C4-2B (cell line): ENCODE measurements around the gene PRDM1.

Experiments
- H3K27ac ChIP-seq: fragments of 450-650 bp; 2 replicates; pipeline ENCODE4 v1.5.1; 2017
- ZFX ChIP-seq: fragments of 450-650 bp; IDR thresholded peaks from 2 replicates; pipeline ENCODE4 v1.6.1; 2017
- TF ChIP-seq, protein P1 (sequence below): fragments of 450-650 bp; conservative IDR thresholded peaks from 2 replicates; pipeline ENCODE4 v1.5.1; 2017; ENCODE audit warnings: mild to moderate bottlenecking

Gene PRDM1

DNA sequence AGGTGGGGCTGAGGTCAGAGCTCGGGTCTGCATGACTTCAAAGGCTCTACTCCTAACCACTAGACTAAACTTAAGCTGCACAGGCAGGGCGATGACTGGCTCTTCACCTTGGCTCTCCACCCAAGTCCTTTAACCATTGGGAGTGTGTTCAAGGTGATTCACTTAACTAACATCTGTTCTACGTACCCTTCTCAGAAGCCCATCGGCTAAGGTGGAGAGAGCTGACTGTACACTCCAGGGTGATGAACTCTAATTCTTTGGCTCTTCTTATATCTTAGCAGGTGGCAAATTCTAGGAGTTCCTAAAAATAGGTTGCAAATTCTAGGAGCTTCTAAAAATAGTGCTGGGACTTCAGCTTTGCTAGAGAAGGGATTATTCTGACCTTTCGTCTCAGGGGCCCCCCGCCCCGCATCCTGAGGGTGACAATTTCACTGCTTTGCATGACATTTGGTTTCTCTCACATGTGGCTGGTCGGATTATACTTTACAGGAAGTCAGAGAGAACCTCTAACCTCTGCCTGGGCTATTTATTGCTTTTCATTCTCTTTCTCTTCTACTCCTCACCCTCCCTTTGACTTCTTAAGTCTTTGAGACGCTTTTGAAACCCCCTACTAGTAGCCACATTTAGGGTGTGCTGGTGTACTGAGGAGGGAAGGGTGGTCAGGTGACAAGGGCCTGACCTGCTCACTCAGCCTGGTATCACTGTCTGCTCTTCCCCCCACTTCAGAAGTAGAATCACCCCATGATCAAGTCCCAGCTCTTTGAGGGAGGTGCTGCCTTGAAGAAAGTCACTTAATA, 55.5 kb downstream of the PRDM1 start:
- TF ChIP-seq ZFX: no peak
- TF ChIP-seq, protein P1, sequence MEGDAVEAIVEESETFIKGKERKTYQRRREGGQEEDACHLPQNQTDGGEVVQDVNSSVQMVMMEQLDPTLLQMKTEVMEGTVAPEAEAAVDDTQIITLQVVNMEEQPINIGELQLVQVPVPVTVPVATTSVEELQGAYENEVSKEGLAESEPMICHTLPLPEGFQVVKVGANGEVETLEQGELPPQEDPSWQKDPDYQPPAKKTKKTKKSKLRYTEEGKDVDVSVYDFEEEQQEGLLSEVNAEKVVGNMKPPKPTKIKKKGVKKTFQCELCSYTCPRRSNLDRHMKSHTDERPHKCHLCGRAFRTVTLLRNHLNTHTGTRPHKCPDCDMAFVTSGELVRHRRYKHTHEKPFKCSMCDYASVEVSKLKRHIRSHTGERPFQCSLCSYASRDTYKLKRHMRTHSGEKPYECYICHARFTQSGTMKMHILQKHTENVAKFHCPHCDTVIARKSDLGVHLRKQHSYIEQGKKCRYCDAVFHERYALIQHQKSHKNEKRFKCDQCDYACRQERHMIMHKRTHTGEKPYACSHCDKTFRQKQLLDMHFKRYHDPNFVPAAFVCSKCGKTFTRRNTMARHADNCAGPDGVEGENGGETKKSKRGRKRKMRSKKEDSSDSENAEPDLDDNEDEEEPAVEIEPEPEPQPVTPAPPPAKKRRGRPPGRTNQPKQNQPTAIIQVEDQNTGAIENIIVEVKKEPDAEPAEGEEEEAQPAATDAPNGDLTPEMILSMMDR: no peak
- no peak overlapping the region for H3K27ac ChIP-seq

DNA sequence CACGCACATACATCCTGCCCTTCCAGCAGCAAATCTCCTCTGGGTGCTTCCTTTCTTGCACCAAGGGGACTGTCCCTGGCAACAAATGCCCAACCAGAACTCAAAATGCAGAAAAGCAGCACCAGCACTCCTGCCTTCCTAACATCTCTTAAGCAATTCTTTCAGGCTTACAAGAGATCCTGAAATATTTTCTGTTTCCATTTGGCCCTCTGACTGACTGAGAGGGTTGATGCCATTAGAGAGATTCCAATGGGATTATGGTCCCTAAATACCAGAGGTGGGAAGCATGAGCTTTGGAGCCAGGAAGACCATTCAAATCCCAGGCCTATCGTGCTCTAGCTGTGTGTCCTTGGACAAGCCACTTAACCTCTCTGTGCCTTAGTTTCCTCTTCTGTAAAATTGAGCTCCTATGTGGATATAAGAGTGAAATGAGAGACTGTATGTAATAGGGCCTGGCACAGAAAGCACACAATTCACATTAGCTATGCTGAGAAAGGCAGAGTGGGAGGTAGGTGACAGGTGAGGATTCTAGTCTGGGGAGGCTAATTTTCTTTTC, 56.8 kb downstream of the PRDM1 start:
- no peak overlapping the region for H3K27ac ChIP-seq
- TF ChIP-seq, protein P1: no peak
- TF ChIP-seq ZFX: no peak

DNA sequence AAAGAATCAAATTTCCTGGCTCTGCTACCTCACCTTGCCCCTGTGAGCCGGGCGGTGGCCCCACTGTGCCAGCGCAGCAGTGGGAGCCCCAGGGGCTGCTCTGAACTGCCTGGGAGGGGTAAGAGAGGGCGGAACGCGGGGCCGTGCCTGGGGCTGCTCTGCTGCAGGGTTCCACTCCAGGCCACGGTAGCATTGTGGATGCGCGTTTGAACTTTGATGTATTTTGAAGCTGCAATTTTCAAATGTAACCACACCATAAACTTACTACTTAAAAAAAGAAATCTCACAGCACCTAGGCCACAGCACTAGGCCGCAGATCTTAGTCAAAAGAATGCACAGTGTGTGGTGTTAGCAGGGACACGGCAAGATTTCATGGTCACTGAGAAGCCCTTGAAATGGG, 57.5 kb downstream of the PRDM1 start:
- no peak overlapping the region for H3K27ac ChIP-seq
- no peak for TF ChIP-seq ZFX
- TF ChIP-seq, protein P1: no peak

DNA sequence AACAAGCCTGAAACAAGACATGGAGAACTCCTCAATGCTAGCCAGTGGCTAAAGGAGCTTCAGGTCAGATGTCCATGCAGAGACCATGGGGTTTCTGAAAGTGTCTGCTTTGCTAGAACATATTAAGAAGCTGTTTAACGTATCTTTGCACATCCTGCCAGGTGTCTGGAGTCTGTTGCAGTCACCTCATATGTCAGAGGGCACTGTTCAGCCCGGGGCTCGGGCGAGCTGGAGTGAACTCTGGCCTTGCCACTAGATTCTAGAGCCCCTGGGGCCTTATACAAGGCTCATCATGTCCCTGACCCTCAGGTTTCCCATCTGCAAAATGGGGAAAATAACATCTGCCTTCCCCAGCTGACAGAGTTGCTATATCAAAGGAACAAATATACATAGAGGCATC, 59.0 kb downstream of the PRDM1 start:
- TF ChIP-seq, protein P1: no peak
- TF ChIP-seq ZFX: no peak
- H3K27ac ChIP-seq: no peak overlapping the region

DNA sequence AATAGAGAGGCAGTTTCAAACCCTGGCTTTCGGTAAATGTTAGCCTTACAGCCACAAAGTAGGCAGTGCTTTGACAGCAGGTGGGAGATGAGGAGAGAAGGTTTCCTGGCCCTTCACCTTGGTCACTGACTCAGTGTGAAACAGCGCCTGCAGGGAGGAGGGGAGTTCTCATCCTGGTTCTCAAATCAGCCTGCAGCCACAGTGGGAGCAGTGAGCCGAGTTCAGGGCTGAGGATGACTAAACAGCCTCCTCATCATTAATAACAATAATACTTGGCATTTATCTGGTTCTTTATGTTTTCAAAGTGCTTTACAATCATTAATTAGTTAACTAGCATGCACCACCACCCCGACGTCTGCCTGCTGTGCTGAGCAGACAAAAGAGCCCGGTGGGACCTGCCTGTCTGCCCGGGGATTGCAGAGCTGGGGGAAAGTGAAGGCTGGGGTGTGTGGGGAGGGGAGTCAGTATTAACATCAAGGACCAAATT, 59.6 kb downstream of the PRDM1 start:
- no peak for TF ChIP-seq ZFX
- TF ChIP-seq, protein P1: no peak
- no peak overlapping the region for H3K27ac ChIP-seq

DNA sequence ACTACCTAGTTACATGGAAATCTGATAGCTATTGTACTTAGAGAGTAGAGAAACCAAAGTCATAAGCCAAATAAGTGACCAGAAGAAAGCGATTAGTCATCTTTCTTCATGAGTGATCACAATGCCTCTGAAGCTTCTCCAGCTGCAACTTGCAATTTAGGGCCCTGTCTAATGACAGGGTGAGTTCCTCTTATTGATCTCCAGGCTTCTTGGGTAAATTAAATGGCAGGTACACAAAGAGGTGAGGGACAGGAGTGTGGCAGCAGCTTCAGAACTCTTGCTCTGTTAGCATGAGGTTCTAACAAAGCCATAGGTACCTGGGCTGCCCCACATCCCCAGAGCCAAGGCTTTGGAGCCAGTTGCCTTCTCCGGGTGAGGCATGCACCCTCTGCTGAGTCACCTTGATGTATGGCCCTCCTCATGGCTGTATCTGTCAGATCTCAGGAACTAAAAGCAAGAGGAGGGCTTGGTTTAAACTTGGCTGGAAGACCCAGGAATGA, 60.8 kb downstream of the PRDM1 start:
- TF ChIP-seq, protein P1: no peak
- no peak for TF ChIP-seq ZFX
- H3K27ac ChIP-seq: no peak overlapping the region

DNA sequence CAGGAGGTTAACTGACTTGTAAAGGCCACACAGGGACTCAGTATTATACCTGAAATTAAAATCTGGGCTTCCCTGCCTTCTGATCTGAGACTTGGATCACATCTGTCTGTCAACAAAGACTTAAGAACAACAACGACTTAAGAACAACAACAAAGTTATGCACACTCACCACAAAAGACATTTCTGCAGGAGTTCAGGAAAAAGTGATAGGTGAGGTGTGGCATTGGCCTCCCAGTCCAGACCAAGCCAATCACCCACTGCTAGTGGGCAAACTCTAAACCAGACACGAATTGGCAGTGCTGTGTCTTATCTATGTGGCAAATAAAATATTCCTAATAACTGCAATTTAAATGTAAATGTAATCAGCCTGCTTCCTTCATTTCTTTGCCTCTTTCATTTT, 61.3 kb downstream of the PRDM1 start:
- TF ChIP-seq, protein P1: no peak
- TF ChIP-seq ZFX: no peak
- H3K27ac ChIP-seq: no peak overlapping the region
